ENCODE data around the gene ILF3.

The ILF3 gene

GRCh38 chr19:10730932-10731331 lies 76.8 kb downstream of the ILF3 start:
- DNase-seq (ENCODE audit: low spot score) = peak; percentile 70

GRCh38 chr19:10735741-10736140 lies 81.6 kb downstream of the ILF3 start:
- DNase-seq (ENCODE audit: low spot score) = no peak

GRCh38 chr19:10736189-10736588 lies 82.0 kb downstream of the ILF3 start:
- no peak for DNase-seq (ENCODE audit: low spot score)

GRCh38 chr19:10736916-10737551 lies 82.9 kb downstream of the ILF3 start:
- DNase-seq (ENCODE audit: low spot score) = no peak

- no peak for DNase-seq (ENCODE audit: low spot score)
Observed at GRCh38 chr19:10737722-10738121, 83.6 kb downstream of the ILF3 start.

- no peak for DNase-seq (ENCODE audit: low spot score)
Observed at GRCh38 chr19:10740798-10741197, 86.7 kb downstream of the ILF3 start.

Measured in Ammon's horn (tissue), 1 donor.